GM21423 (cell line): ENCODE measurements around the gene UBXN10.

Experiments
- ATAC-seq: cut with Tn5 transposase; IDR thresholded peaks from one replicate; pipeline ENCODE4 v1.9.1; 2021; ENCODE audit warnings: mild to moderate bottlenecking, moderate library complexity; ENCODE audit not compliant: unreplicated experiment

UBXN10 gene

GRCh38 chr1:20233394-20233793, 47.5 kb downstream of the UBXN10 start:
- no peak for ATAC-seq

GRCh38 chr1:20233866-20234265, 48.0 kb downstream of the UBXN10 start:
- no peak for ATAC-seq

- no peak for ATAC-seq
Observed at GRCh38 chr1:20234788-20235535, 49.1 kb downstream of the UBXN10 start.

- ATAC-seq = no peak
Observed at GRCh38 chr1:20237646-20238045, 51.8 kb downstream of the UBXN10 start.

- no peak for ATAC-seq
Observed at GRCh38 chr1:20240012-20240411, 54.1 kb downstream of the UBXN10 start.

GRCh38 chr1:20242890-20243479, 57.1 kb downstream of the UBXN10 start:
- ATAC-seq = no peak
